ENCODE measurements around the gene MTRF1L. TPM values are rescaled to one million over a fixed set of nuclear protein-coding genes. Genes with fewer than 3 reads are reported as not detected.

The MTRF1L gene, protein sequence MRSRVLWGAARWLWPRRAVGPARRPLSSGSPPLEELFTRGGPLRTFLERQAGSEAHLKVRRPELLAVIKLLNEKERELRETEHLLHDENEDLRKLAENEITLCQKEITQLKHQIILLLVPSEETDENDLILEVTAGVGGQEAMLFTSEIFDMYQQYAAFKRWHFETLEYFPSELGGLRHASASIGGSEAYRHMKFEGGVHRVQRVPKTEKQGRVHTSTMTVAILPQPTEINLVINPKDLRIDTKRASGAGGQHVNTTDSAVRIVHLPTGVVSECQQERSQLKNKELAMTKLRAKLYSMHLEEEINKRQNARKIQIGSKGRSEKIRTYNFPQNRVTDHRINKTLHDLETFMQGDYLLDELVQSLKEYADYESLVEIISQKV
- total RNA-seq, result 10 to 100 TPM; 18.7 to 33.2 (median 24.8) TPM

DNA sequence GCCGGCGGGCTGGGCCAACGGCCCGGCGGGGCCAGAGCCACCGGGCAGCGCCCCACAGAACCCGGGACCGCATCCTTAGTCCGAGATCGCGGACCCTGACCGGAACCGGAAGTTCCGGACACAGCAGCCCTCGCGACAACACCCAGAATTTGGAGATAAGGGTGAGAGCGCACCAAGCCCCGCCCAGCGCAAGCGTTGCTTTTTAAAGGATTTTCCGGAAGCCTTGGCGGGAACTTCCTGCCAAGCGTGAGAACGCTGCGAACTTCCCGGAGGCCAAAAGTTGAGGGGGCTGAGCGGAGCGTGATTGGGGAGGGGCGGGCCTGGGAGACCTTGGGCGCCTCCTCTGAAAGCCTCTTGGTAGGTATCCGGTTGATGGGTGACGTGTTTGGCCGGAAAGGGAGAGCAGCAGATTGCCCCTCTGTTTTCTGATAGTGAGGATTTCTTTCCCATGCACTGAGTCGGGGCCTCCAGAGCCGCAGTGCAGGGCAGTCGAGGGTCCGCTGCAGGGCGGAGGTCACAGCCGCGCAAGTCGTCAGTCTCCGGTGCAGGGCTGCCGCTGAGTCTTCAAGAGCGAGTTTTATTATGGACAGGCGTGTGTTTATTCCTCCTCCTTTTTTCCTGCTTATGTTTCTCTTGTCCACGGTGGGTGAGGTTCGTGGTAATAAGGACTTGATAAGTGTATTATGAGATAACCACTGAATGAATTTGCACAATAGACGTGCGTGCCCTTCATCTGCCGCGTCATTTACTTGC lies at the start of gene MTRF1L:
Gene MTRF1L, minus strand, starts transcription at position 97 of the 753 bp plus-strand sequence. Its CDS starts 24 bp downstream, at position 73.
- H3K27ac ChIP-seq, result peak within 1 kb of the TSS; percentile 79 to 95 (median 89)
- 0% methylated on average over 12 to 15 of the region's 52 CpGs for WGBS, 2 donors (ENCODE audit: low coverage in 1 of 2)
- peak; percentile 99 for ATAC-seq
- H3K36me3 ChIP-seq, result peaks cover 0 to 6% of the 10 kb centered on the region in 2 donors
- H3K27me3 ChIP-seq, result no peaks in the 10 kb centered on the region
- H3K9me3 ChIP-seq, result no peaks in the 10 kb centered on the region
- H3K4me1 ChIP-seq, result peaks cover 11 to 49% (median 16%) of the 10 kb centered on the region in 3 donors
- H3K4me3 ChIP-seq, result peak within 1 kb of the TSS; percentile 73 to 87
- TF ChIP-seq POLR2A (IDR thresholded peaks at IDR 0.05) (peak; percentile 84), POLR2AphosphoS5 (IDR thresholded peaks at IDR 0.05) (peak; percentile 95), EP300 (IDR thresholded peaks at IDR 0.05) (no peak)

DNA sequence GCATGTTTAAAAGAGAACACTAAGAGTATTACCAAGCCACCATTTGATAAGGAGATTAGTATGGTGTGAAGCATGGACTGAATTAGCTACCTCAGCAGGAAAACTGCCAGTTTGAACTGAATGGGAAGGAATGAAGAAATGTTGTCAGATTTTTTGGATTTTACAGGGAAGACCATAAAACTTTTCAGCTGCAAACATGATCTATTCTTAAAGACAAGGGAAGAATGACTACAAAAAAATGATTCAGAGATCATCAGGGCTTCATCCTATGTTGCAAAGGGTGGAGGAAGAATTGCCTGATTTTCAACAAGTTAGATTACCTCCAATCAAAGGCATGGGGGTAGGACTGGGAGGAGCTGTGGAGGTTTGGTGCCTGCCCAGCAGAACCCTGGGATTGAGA lies 49.3 kb upstream of the MTRF1L start:
- H3K4me3 ChIP-seq, result no peak overlapping the region
- H3K36me3 ChIP-seq, result no peaks in the 10 kb centered on the region
- H3K4me1 ChIP-seq, result no peaks in the 10 kb centered on the region
- no peaks in the 10 kb centered on the region for H3K9me3 ChIP-seq
- TF ChIP-seq EP300 (IDR thresholded peaks at IDR 0.05), result no peak
- no peak for TF ChIP-seq POLR2AphosphoS5 (IDR thresholded peaks at IDR 0.05)
- no peak for TF ChIP-seq POLR2A (IDR thresholded peaks at IDR 0.05)
- TF ChIP-seq, protein P1, sequence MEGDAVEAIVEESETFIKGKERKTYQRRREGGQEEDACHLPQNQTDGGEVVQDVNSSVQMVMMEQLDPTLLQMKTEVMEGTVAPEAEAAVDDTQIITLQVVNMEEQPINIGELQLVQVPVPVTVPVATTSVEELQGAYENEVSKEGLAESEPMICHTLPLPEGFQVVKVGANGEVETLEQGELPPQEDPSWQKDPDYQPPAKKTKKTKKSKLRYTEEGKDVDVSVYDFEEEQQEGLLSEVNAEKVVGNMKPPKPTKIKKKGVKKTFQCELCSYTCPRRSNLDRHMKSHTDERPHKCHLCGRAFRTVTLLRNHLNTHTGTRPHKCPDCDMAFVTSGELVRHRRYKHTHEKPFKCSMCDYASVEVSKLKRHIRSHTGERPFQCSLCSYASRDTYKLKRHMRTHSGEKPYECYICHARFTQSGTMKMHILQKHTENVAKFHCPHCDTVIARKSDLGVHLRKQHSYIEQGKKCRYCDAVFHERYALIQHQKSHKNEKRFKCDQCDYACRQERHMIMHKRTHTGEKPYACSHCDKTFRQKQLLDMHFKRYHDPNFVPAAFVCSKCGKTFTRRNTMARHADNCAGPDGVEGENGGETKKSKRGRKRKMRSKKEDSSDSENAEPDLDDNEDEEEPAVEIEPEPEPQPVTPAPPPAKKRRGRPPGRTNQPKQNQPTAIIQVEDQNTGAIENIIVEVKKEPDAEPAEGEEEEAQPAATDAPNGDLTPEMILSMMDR (IDR thresholded peaks at IDR 0.05), result no peak
- no peak for ATAC-seq
- no peak overlapping the region for H3K27ac ChIP-seq
- no peaks in the 10 kb centered on the region for H3K27me3 ChIP-seq

DNA sequence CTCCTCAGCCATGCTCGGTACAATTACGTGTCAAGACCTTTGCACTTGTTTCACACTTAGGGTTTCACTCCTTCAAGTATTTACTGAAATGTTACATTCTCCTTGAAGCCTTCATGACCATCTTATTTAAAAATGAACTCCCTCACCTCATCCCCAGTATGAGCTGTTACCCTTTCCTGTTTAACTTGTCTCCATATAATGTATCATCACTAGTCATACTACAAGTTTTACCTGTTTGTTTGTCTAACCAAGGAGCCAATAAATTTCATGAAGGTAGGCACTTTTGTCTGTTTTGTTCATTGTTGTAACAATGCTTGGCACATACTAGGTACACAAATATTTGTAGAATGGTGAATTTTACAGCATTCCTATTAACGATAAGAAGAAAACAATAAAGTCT lies 46.1 kb upstream of the MTRF1L start:
- Histone ChIP-seq H3K4me3 (no peak overlapping the region), H3K9me3 (no peaks in the 10 kb centered on the region), H3K27ac (no peak overlapping the region), H3K36me3 (no peaks in the 10 kb centered on the region), H3K4me1 (no peaks in the 10 kb centered on the region), H3K27me3 (no peaks in the 10 kb centered on the region)
- no peak for TF ChIP-seq POLR2A (IDR thresholded peaks at IDR 0.05)
- TF ChIP-seq, protein P1 (IDR thresholded peaks at IDR 0.05), result no peak
- TF ChIP-seq POLR2AphosphoS5 (IDR thresholded peaks at IDR 0.05), result no peak
- no peak for TF ChIP-seq EP300 (IDR thresholded peaks at IDR 0.05)
- 92 to 94% methylated on average over 3 of the region's 3 CpGs for WGBS, 2 donors (ENCODE audit: low coverage in 1 of 2)
- ATAC-seq, result no peak

DNA sequence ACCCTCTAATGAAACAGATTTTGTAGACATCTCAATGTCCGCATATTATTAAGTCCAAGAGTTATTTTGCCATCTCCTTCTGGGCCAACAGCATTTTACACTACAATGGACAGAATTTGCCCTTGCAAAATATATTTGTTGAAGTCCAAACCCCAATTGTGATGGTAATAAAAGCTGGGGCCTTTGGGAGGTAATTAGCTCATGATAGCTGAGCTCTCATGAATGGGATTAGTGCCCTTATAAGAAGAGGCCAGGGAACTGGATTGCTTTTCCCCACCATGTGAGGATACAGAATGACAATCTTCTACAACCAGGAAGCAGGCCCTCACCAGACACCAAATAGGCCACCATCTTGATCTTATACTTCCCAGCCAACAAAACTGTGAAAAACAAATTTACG lies 44.9 kb upstream of the MTRF1L start:
- no peaks in the 10 kb centered on the region for H3K27me3 ChIP-seq
- H3K4me3 ChIP-seq, result no peak overlapping the region
- H3K4me1 ChIP-seq, result no peaks in the 10 kb centered on the region
- H3K36me3 ChIP-seq, result no peaks in the 10 kb centered on the region
- TF ChIP-seq, protein P1 (IDR thresholded peaks at IDR 0.05), result no peak
- no peak for TF ChIP-seq EP300 (IDR thresholded peaks at IDR 0.05)
- no peak for TF ChIP-seq POLR2A (IDR thresholded peaks at IDR 0.05)
- no peak for TF ChIP-seq POLR2AphosphoS5 (IDR thresholded peaks at IDR 0.05)
- ATAC-seq, result no peak
- H3K27ac ChIP-seq, result no peak overlapping the region
- no peaks in the 10 kb centered on the region for H3K9me3 ChIP-seq
- 42 to 77% methylated on average over 2 of the region's 2 CpGs for WGBS, 2 donors (ENCODE audit: low coverage in 1 of 2)

DNA sequence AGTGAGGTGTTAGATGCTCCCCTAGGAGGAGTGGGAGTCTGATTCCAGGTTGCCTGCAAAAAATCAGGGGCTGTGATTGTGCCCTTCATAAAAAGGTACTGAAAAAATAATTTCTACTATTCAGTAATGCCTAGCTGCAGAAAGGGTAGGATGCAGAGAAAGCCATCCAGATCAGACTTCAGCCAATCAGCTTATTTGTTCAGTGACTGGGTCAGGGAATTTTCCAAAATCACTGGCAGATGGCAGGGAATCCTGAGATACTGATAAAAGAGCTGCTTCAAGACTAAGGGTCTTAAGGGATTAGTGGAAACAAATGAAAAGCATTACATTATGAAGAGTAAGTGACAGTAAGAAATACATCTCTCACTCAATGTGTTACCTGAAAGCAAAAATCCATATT lies 42.8 kb upstream of the MTRF1L start:
- Histone ChIP-seq H3K9me3 (no peaks in the 10 kb centered on the region), H3K36me3 (no peaks in the 10 kb centered on the region)

More for the DNA sequence above, 42.8 kb upstream of the MTRF1L start:
- ATAC-seq, result no peak
- no peak overlapping the region for H3K4me3 ChIP-seq
- H3K4me1 ChIP-seq, result no peaks in the 10 kb centered on the region
- no peak for TF ChIP-seq EP300 (IDR thresholded peaks at IDR 0.05)
- TF ChIP-seq POLR2AphosphoS5 (IDR thresholded peaks at IDR 0.05), result no peak
- TF ChIP-seq, protein P1 (IDR thresholded peaks at IDR 0.05), result no peak
- TF ChIP-seq POLR2A (IDR thresholded peaks at IDR 0.05), result no peak
- H3K27ac ChIP-seq, result no peak overlapping the region
- H3K27me3 ChIP-seq, result no peaks in the 10 kb centered on the region
